GM12872 (cell line): Measurements from ENCODE around the gene LRRC58.

ENCODE experiments used
- CTCF ChIP-seq: IDR thresholded peaks from 3 replicates; pipeline ENCODE4 v1.5.1; 2011; ENCODE audit warnings: low read depth, mild to moderate bottlenecking, low read length, moderate library complexity; ENCODE audit not compliant: insufficient read depth

LRRC58 gene

GRCh38 chr3:120338517-120338916 lies 10.6 kb downstream of the LRRC58 start:
- no peak for TF ChIP-seq CTCF

- no peak for TF ChIP-seq CTCF
Measured at GRCh38 chr3:120332646-120333045, 16.5 kb downstream of the LRRC58 start.

- no peak for TF ChIP-seq CTCF
Measured at GRCh38 chr3:120331076-120331475, 18.1 kb downstream of the LRRC58 start.

- no peak for TF ChIP-seq CTCF
Measured at GRCh38 chr3:120326784-120327183, 22.4 kb downstream of the LRRC58 start.

- TF ChIP-seq CTCF: no peak
Measured at GRCh38 chr3:120324190-120324589, 25.0 kb downstream of the LRRC58 start.

GRCh38 chr3:120311863-120312794 lies 37.0 kb downstream of the LRRC58 start:
- TF ChIP-seq CTCF: no peak

- TF ChIP-seq CTCF: no peak
Measured at GRCh38 chr3:120306519-120307455, 42.4 kb downstream of the LRRC58 start.
